Right atrium auricular region (tissue), 2 donors: ENCODE results near the gene LRRC53. TPM values are rescaled to one million over a fixed set of nuclear protein-coding genes. Genes with fewer than 3 reads are reported as not detected.

Experiments
- DNase-seq: peaks from one replicate; pipeline ENCODE4 v3.0.0-alpha.2; 2019; ENCODE audit warnings: low spot score
- H3K27ac ChIP-seq, 2 donors: fragments of 200-600 bp; sonication (generic); 1 replicate in 1 of 2; 2 replicates in 1 of 2; pipeline ENCODE4 v1.5.1; 2016 to 2019
- H3K27me3 ChIP-seq, 2 donors: fragments of 200-600 bp; sonication (generic); one replicate each; pipeline versions ENCODE4 v1.5.1 to v1.6.0; 2017 to 2019
- H3K36me3 ChIP-seq: fragments of 200-600 bp; sonication (generic); one replicate; pipeline ENCODE4 v1.5.1; 2016
- H3K4me1 ChIP-seq, 2 donors: fragments of 200-600 bp; sonication (generic); one replicate each; pipeline versions ENCODE4 v1.5.1 to v1.6.0; 2017 to 2019
- H3K4me3 ChIP-seq, 2 donors: fragments of 200-600 bp; sonication (generic); 1 replicate in 1 of 2; 2 replicates in 1 of 2; pipeline ENCODE4 v1.5.1; 2017 to 2019; ENCODE audit warnings: mild to moderate bottlenecking in 1 of 2, moderate library complexity in 1 of 2
- H3K9me3 ChIP-seq, 2 donors: fragments of 200-600 bp; sonication (generic); one replicate each; pipeline ENCODE4 v1.5.1; 2019
- CTCF ChIP-seq, 2 donors: fragments of 200-600 bp; sonication (generic); IDR thresholded peaks; one replicate each; pipeline ENCODE4 v1.5.1; 2019; ENCODE audit warnings: antibody characterized with exemption in 2 of 2
- total RNA-seq, 2 donors: library from RNA; depleted of rRNA; stranded (reverse); fragments of >200 nt; gene quantifications; one replicate each; pipeline ENCODE4 v1.1.0, GENCODE V29; 2016

LRRC53 gene
- total RNA-seq, 2 donors from 2014 or later = not detected

- no peak overlapping the region for H3K27ac ChIP-seq
- H3K36me3 ChIP-seq = no peaks in the 10 kb centered on the region
- no peak for DNase-seq
- no peak for TF ChIP-seq CTCF (IDR thresholded peaks at IDR 0.05)
- no peaks in the 10 kb centered on the region for H3K9me3 ChIP-seq
- H3K4me3 ChIP-seq = no peak overlapping the region
- no peaks in the 10 kb centered on the region for H3K27me3 ChIP-seq
- H3K4me1 ChIP-seq = peaks cover 0 to 11% of the 10 kb centered on the region in 2 donors
Measured at GRCh38 chr1:74423471-74423870, 88.9 kb downstream of the LRRC53 start.

GRCh38 chr1:74422421-74423292 is 89.8 kb downstream of the LRRC53 start:
- Histone ChIP-seq H3K4me3 (no peak overlapping the region), H3K27ac (no peak overlapping the region), H3K4me1 (peaks cover 0 to 11% of the 10 kb centered on the region in 2 donors), H3K36me3 (no peaks in the 10 kb centered on the region), H3K27me3 (no peaks in the 10 kb centered on the region), H3K9me3 (no peaks in the 10 kb centered on the region)
- no peak for TF ChIP-seq CTCF (IDR thresholded peaks at IDR 0.05)
- DNase-seq = no peak

- Histone ChIP-seq H3K27ac (no peak overlapping the region), H3K9me3 (no peaks in the 10 kb centered on the region), H3K27me3 (no peaks in the 10 kb centered on the region), H3K4me3 (no peak overlapping the region), H3K4me1 (no peaks in the 10 kb centered on the region), H3K36me3 (no peaks in the 10 kb centered on the region)
- TF ChIP-seq CTCF (IDR thresholded peaks at IDR 0.05) = no peak
- no peak for DNase-seq
Measured at GRCh38 chr1:74420467-74420866, 91.9 kb downstream of the LRRC53 start.

Other genes starting within 250 kb of the LRRC53 start
- under 1 TPM in 1 of 2 donors, not detected in 1; 0.07 TPM for gene ERICH3, start 161.2 kb upstream of the LRRC53 start, total RNA-seq
- gene CRYZ, start 220.4 kb upstream of the LRRC53 start, total RNA-seq = 10 to 100 TPM; 30.5 to 39.8 TPM
- 10 to 100 TPM; 13.9 to 15.0 TPM for gene TYW3, start 220.5 kb upstream of the LRRC53 start, total RNA-seq